ENCODE data around the gene SPP1. TPM values are rescaled to one million over a fixed set of nuclear protein-coding genes. Genes with fewer than 3 reads are reported as not detected.
A peak's percentile ranks its signal among the peaks of the same experiment; 100 is the strongest.

Gene SPP1
- total RNA-seq, 1 experiment from 2014 or later, result 4.1 TPM

DNA sequence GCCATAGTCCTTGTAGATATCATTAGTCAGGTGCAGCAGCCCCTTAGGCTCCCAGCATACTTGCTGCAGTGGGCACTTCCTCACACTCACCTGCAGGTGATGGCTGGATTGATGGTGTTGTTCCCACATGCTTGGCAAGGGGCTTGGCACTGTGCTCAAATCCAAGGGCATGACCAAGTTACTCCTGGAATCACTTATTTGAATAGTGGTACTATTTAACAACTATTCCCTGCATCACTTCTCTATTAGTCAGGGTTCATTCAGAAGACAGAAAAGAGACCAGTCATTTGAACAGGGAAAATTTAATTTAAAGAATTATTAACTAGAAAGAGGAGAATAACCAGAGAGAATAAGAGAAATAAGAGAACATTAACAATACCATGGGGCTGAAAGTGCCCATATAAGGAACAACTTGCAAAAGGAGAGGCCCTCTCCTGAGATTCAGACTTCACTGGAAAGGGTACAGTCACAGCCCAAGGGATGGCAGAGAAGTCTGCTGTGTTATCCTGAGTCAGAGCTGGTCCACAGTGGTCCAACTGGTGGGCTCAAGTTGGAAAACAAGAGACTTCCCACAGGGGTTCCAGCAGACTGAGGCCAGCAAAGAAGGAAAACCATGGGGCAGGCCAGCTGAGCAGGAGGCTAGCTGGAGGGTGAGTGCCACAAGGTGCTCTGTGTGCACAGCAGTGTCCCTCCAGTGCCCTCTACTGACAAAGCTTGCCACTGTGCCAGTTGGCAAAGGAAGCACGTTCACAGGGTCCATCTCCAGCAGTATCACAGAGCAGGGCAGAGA lies 9.8 kb downstream of the SPP1 start:
- H3K4me3 ChIP-seq (replicated peaks in 1 of 2; ENCODE audit: low read depth in 1 of 2, low read length in 2 of 2), result no peak overlapping the region
- peaks cover 0 to 5% of the 10 kb centered on the region in 2 experiments; a peak in 1 of 4 replicates for H3K4me1 ChIP-seq (ENCODE audit: control insufficient read depth in 1 of 2, insufficient read depth in 2 of 2, low read length in 2 of 2)
- ChIA-PET RAD21 (ENCODE audit: low non-redundant PET in 1 of 2, low total read pairs in 2 of 2, uncharacterized antibody in 2 of 2, unreplicated experiment in 2 of 2) (interaction anchor here (0.5 to 1.8 kb wide), 8 partner anchors 12 to 225 kb away, joined by 3 to 15 read pairs (median 4); no protein-coding TSS in a partner anchor), CTCF (interaction anchor here (0.6 to 2.1 kb wide), 14 partner anchors 10 to 821 kb away, joined by 3 to 45 read pairs (median 6); partner anchors contain the start of gene SPP1), POLR2A (interaction anchor here (1.1 kb wide), 1 partner anchor 12 kb away, joined by 4 read pairs; no protein-coding TSS in a partner anchor)
- ATAC-seq (peak; percentile 100), DNase-seq (ENCODE audit: low read depth, low spot score) (peak; percentile 58)
- H4K20me1 ChIP-seq (ENCODE audit: insufficient read depth), result no peaks in the 10 kb centered on the region
- no peaks in the 10 kb centered on the region for H3K9me2 ChIP-seq (ENCODE audit: insufficient read depth)
- no peaks in the 10 kb centered on the region for H3K9me3 ChIP-seq (ENCODE audit: control insufficient read depth in 1 of 2, insufficient read depth in 1 of 2, low read depth in 1 of 2, low read length in 2 of 2)
- no TSS peak for BruUV-seq (replicated peaks)
- no peaks in the 10 kb centered on the region for H3K27me3 ChIP-seq (ENCODE audit: insufficient read depth, low read length)
- H2AFZ ChIP-seq (ENCODE audit: low read depth, low read length, poor library complexity, severe bottlenecking), result peak overlapping the region; percentile 34
- intact Hi-C loops (cut with micrococcal nuclease), result loop anchor here (1.0 to 10.0 kb wide), 3 partner anchors 122 to 310 kb away; no protein-coding TSS in a partner anchor
- H3K27ac ChIP-seq (ENCODE audit: low read depth, low read length), result no peak overlapping the region
- 0 out of 2 replicates have a peak overlapping the region, but pooled peaks have one; percentile 7 for H3K4me2 ChIP-seq (ENCODE audit: low read length)
- H3K9ac ChIP-seq (ENCODE audit: low read length), result no peak overlapping the region
- H3K36me3 ChIP-seq (ENCODE audit: control insufficient read depth in 1 of 2, insufficient read depth in 2 of 2, low read length in 2 of 2), result no peaks in the 10 kb centered on the region
- no peaks in the 10 kb centered on the region for H3K79me2 ChIP-seq (ENCODE audit: insufficient read depth, low read length)
- TF ChIP-seq JUND (IDR thresholded peaks at IDR 0.05), result no peak
- TF ChIP-seq CTCF (IDR thresholded peaks at IDR 0.05 in 2 of 3, conservative IDR thresholded peaks at IDR 0.05 in 1 of 3; ENCODE audit: borderline replicate concordance in 1 of 3, insufficient read depth in 1 of 3, low read depth in 2 of 3, low read length in 2 of 3), result peak; percentile 68 to 93 (median 82)
- no peak for TF ChIP-seq ZFX (IDR thresholded peaks at IDR 0.05)
- no peak for TF ChIP-seq REST (IDR thresholded peaks at IDR 0.05; ENCODE audit: low read depth)
- TF ChIP-seq, protein P1, sequence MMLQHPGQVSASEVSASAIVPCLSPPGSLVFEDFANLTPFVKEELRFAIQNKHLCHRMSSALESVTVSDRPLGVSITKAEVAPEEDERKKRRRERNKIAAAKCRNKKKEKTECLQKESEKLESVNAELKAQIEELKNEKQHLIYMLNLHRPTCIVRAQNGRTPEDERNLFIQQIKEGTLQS (IDR thresholded peaks at IDR 0.05), result no peak
- TF ChIP-seq ZNF274 (IDR thresholded peaks at IDR 0.05; ENCODE audit: low read depth, low read length), result no peak
- TF ChIP-seq, protein P2, sequence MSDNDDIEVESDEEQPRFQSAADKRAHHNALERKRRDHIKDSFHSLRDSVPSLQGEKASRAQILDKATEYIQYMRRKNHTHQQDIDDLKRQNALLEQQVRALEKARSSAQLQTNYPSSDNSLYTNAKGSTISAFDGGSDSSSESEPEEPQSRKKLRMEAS (IDR thresholded peaks at IDR 0.05), result no peak
- no peak for TF ChIP-seq EZH2 (IDR thresholded peaks at IDR 0.05)
- TF ChIP-seq ZBTB33 (IDR thresholded peaks at IDR 0.05; ENCODE audit: extremely low read depth, insufficient replicate concordance, low read length), result no peak
- TF ChIP-seq ELF1 (IDR thresholded peaks at IDR 0.05; ENCODE audit: borderline replicate concordance, low read depth), result no peak
- TF ChIP-seq CBX3 (IDR thresholded peaks at IDR 0.05; ENCODE audit: low read depth), result 0 out of 2 replicates have a peak, but pooled peaks have one; percentile 34
- peak; percentile 90 for TF ChIP-seq RAD21 (IDR thresholded peaks at IDR 0.05; ENCODE audit: low read depth)
- no peak for TF ChIP-seq EZH2phosphoT487 (IDR thresholded peaks at IDR 0.05; ENCODE audit: borderline replicate concordance)
- no peak for TF ChIP-seq SRF (IDR thresholded peaks at IDR 0.05; ENCODE audit: low read depth)
- no peak for TF ChIP-seq CEBPB (IDR thresholded peaks at IDR 0.05; ENCODE audit: low read depth)
- TF ChIP-seq POLR2AphosphoS5 (IDR thresholded peaks at IDR 0.05; ENCODE audit: low read depth, low read length), result no peak
